NT2/D1 (cell line): ENCODE measurements around the gene USP2.

Experiments used
- SUZ12 ChIP-seq: IDR thresholded peaks from 2 replicates; pipeline ENCODE4 v1.6.1; 2011; ENCODE audit not compliant: insufficient read length, insufficient read depth; ENCODE audit errors: extremely low read depth
- YY1 ChIP-seq: IDR thresholded peaks from 2 replicates; pipeline ENCODE4 v1.6.1; 2011; ENCODE audit not compliant: insufficient read length, insufficient read depth
- ZNF274 ChIP-seq: IDR thresholded peaks from 2 replicates; pipeline ENCODE4 v1.6.1; 2011; ENCODE audit warnings: mild to moderate bottlenecking, low read depth, low read length

DNA sequence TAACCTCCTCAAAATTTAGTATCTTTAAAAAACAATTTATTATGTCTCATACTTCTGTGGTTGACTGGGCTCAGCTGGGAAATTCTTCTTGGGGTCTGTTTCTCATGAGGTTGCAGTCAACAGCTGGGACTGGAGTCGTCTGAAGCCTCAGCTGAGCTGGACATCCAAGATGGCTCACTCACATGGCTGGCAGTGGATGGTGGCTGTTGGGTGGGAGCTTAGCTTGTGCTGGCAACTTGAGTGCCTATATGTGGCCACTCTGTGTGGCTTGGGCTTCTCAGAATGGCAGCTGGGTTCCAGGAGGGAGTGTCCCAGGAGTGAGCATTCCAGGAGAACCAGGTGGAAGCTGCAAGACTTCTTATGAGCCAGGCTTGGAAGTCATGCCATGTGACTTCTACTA lies 28.2 kb upstream of the USP2 start:
- TF ChIP-seq YY1 (no peak), ZNF274 (no peak), SUZ12 (no peak)
